HUES6 (cell line): Measurements from ENCODE around the gene FANCD2.

Experiments
- H3K27ac ChIP-seq: 2 replicates; pipeline ENCODE4 v1.7.0; 2013; ENCODE audit warnings: low read depth, mild to moderate bottlenecking, low read length, inconsistent platforms
- H3K27me3 ChIP-seq: 2 replicates; pipeline ENCODE4 v1.6.1; 2013; ENCODE audit warnings: low read length; ENCODE audit not compliant: control insufficient read depth, insufficient read depth
- H3K36me3 ChIP-seq: 2 replicates; pipeline ENCODE4 v1.6.1; 2013; ENCODE audit warnings: low read length; ENCODE audit not compliant: control insufficient read depth, insufficient read depth
- H3K4me1 ChIP-seq: 2 replicates; pipeline ENCODE4 v1.6.1; 2013; ENCODE audit warnings: low read length; ENCODE audit not compliant: control insufficient read depth, insufficient read depth
- H3K4me3 ChIP-seq: 2 replicates; pipeline ENCODE4 v1.5.1; 2013; ENCODE audit warnings: low read depth, low read length
- H3K9ac ChIP-seq: one replicate; pipeline ENCODE4 v1.6.1; 2013; ENCODE audit warnings: mild to moderate bottlenecking, low read length
- H3K9me3 ChIP-seq: 2 replicates; pipeline ENCODE4 v1.6.1; 2013; ENCODE audit warnings: low read depth, low read length; ENCODE audit not compliant: control insufficient read depth, insufficient read depth

The FANCD2 gene

GRCh38 chr3:10142707-10143560, 116.7 kb downstream of the FANCD2 start:
- Histone ChIP-seq H3K4me3 (peak overlapping the region; percentile 99), H3K4me1 (peaks cover 5% of the 10 kb centered on the region; the same call in 1 of the 2 replicates), H3K27ac (no peak overlapping the region), H3K27me3 (no peaks in the 10 kb centered on the region), H3K9me3 (no peaks in the 10 kb centered on the region), H3K36me3 (peaks cover 25% of the 10 kb centered on the region), H3K9ac (peak overlapping the region; percentile 24)

- H3K4me1 ChIP-seq = peaks cover 5% of the 10 kb centered on the region; the same call in 1 of the 2 replicates
- H3K36me3 ChIP-seq = peaks cover 46% of the 10 kb centered on the region
- no peak overlapping the region for H3K27ac ChIP-seq
- H3K9me3 ChIP-seq = no peaks in the 10 kb centered on the region
- H3K9ac ChIP-seq = no peak overlapping the region
- H3K4me3 ChIP-seq = no peak overlapping the region
- no peaks in the 10 kb centered on the region for H3K27me3 ChIP-seq
These were observed 119.4 kb downstream of the FANCD2 start for GRCh38 chr3:10145685-10146084.

GRCh38 chr3:10149226-10149625, 123.0 kb downstream of the FANCD2 start:
- no peak overlapping the region for H3K9ac ChIP-seq
- no peaks in the 10 kb centered on the region for H3K27me3 ChIP-seq
- no peaks in the 10 kb centered on the region for H3K9me3 ChIP-seq
- no peaks in the 10 kb centered on the region for H3K4me1 ChIP-seq
- peaks cover 60% of the 10 kb centered on the region for H3K36me3 ChIP-seq
- H3K4me3 ChIP-seq = no peak overlapping the region
- H3K27ac ChIP-seq = no peak overlapping the region

GRCh38 chr3:10150987-10151386, 124.8 kb downstream of the FANCD2 start:
- Histone ChIP-seq H3K36me3 (peaks cover 56% of the 10 kb centered on the region), H3K27me3 (no peaks in the 10 kb centered on the region), H3K27ac (no peak overlapping the region)

More at GRCh38 chr3:10150987-10151386, 124.8 kb downstream of the FANCD2 start:
- no peaks in the 10 kb centered on the region for H3K9me3 ChIP-seq
- no peaks in the 10 kb centered on the region for H3K4me1 ChIP-seq
- H3K4me3 ChIP-seq = no peak overlapping the region
- H3K9ac ChIP-seq = no peak overlapping the region
